ENCODE measurements around the gene CYP2C18.
"Not testable (repeated sequence)": the region's sequence is repeated elsewhere in the genome, so short reads cannot be mapped to it uniquely, and the experiment has no call there.

The CYP2C18 gene

DNA sequence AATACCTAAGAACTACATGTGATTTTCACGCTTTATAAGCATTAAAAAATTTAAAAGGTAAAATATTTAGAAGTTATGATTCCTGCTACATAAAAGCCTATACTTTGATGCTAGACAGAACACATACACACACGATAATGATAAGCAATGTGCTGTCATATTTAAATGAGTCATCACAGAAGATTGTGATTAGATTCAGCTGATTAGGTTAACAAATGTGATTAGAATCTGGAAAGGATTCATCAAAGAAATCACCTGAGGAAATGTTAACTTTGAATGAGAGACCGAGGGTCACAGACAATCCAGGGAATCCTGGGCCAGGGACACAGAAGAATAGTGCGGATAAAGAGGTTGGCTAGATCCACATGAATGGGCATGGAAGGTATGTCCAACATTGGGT is 42.0 kb upstream of the CYP2C18 start:
- Histone ChIP-seq H3K4me2 (ENCODE audit: low read depth, low read length, poor library complexity, severe bottlenecking) (no peak overlapping the region), H3K79me2 (ENCODE audit: insufficient read depth, low read length) (no peaks in the 10 kb centered on the region), H3K27me3 (ENCODE audit: insufficient read depth, low read length, poor library complexity, severe bottlenecking) (no peaks in the 10 kb centered on the region), H3K9me3 (ENCODE audit: insufficient read depth, low read depth, low read length) (no peaks in the 10 kb centered on the region; the same call in 1 of the 2 replicates), H3K9ac (ENCODE audit: low read depth, low read length, poor library complexity, severe bottlenecking) (no peak overlapping the region), H3K4me1 (ENCODE audit: insufficient read depth, low read length, poor library complexity, severe bottlenecking) (no peaks in the 10 kb centered on the region), H3K36me3 (ENCODE audit: insufficient read depth, low read length) (no peaks in the 10 kb centered on the region), H4K20me1 (ENCODE audit: insufficient read depth, low read length, poor library complexity, severe bottlenecking) (no peaks in the 10 kb centered on the region), H3F3A (ENCODE audit: low read depth) (no peaks in the 10 kb centered on the region), H2AFZ (ENCODE audit: low read length) (no peak overlapping the region), H3K9me2 (replicated peaks; ENCODE audit: low read depth, low read length) (no peaks in the 10 kb centered on the region), H3K4me3 (ENCODE audit: low read length, poor library complexity, severe bottlenecking) (no peak overlapping the region)
- TF ChIP-seq, protein P1, sequence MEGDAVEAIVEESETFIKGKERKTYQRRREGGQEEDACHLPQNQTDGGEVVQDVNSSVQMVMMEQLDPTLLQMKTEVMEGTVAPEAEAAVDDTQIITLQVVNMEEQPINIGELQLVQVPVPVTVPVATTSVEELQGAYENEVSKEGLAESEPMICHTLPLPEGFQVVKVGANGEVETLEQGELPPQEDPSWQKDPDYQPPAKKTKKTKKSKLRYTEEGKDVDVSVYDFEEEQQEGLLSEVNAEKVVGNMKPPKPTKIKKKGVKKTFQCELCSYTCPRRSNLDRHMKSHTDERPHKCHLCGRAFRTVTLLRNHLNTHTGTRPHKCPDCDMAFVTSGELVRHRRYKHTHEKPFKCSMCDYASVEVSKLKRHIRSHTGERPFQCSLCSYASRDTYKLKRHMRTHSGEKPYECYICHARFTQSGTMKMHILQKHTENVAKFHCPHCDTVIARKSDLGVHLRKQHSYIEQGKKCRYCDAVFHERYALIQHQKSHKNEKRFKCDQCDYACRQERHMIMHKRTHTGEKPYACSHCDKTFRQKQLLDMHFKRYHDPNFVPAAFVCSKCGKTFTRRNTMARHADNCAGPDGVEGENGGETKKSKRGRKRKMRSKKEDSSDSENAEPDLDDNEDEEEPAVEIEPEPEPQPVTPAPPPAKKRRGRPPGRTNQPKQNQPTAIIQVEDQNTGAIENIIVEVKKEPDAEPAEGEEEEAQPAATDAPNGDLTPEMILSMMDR (conservative IDR thresholded peaks at IDR 0.05; ENCODE audit: low read length): no peak
- TF ChIP-seq EZH2phosphoT487 (IDR thresholded peaks at IDR 0.05; ENCODE audit: borderline replicate concordance): no peak

DNA sequence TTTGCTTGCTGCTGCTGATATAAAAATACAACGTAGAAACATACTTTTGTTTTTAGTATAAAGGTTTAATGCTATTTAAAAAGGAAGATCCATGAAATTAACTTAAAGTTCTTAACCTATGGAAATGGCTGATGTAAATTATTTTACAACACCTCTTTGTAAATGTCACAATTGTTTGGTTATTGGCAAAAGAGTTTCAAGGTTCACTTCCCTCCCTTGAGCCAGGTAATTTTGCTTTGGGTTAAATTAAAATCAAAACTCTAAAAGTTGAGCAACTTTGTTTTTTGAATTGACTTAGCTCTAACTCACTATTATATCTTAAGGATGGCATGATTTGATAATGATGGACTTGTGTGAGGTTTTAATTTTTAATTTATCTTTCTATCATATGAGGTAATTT is 39.2 kb upstream of the CYP2C18 start:
- TF ChIP-seq, protein P1 (conservative IDR thresholded peaks at IDR 0.05; ENCODE audit: low read length): no peak
- Histone ChIP-seq H3K9me2 (replicated peaks; ENCODE audit: low read depth, low read length) (no peaks in the 10 kb centered on the region), H3K27me3 (ENCODE audit: insufficient read depth, low read length, poor library complexity, severe bottlenecking) (no peaks in the 10 kb centered on the region), H4K20me1 (ENCODE audit: insufficient read depth, low read length, poor library complexity, severe bottlenecking) (no peaks in the 10 kb centered on the region), H3F3A (ENCODE audit: low read depth) (no peaks in the 10 kb centered on the region), H3K9me3 (ENCODE audit: insufficient read depth, low read depth, low read length) (no peaks in the 10 kb centered on the region), H3K9ac (ENCODE audit: low read depth, low read length, poor library complexity, severe bottlenecking) (no peak overlapping the region), H3K4me1 (ENCODE audit: insufficient read depth, low read length, poor library complexity, severe bottlenecking) (no peaks in the 10 kb centered on the region), H3K4me3 (ENCODE audit: low read length, poor library complexity, severe bottlenecking) (no peak overlapping the region), H2AFZ (ENCODE audit: low read length) (no peak overlapping the region), H3K36me3 (ENCODE audit: insufficient read depth, low read length) (no peaks in the 10 kb centered on the region), H3K4me2 (ENCODE audit: low read depth, low read length, poor library complexity, severe bottlenecking) (no peak overlapping the region), H3K79me2 (ENCODE audit: insufficient read depth, low read length) (no peaks in the 10 kb centered on the region)

DNA sequence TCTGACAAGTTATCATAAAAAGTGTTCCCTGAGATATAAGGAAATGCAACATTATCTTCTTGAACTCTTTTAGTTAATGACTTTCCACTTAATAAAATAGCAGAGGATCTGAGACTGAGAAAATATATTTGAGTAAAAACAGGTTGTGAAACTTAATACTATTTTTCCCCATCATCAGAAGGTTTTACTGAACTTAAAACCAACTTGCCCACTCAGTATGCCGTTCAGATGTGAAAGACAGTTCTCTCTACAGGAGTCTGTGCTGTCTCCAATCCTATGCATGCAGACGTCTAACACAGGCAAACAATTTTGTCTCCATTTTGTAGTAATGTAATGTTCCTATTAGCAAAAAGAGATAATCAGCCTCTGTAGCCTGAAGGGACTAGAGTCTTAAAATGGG is 38.2 kb upstream of the CYP2C18 start:
- H2AFZ ChIP-seq (ENCODE audit: low read length): no peak overlapping the region
- no peaks in the 10 kb centered on the region for H3K4me1 ChIP-seq (ENCODE audit: insufficient read depth, low read length, poor library complexity, severe bottlenecking)
- no peaks in the 10 kb centered on the region for H3K9me3 ChIP-seq (ENCODE audit: insufficient read depth, low read depth, low read length)
- H3F3A ChIP-seq (ENCODE audit: low read depth): no peaks in the 10 kb centered on the region
- H4K20me1 ChIP-seq (ENCODE audit: insufficient read depth, low read length, poor library complexity, severe bottlenecking): no peaks in the 10 kb centered on the region
- no peaks in the 10 kb centered on the region for H3K36me3 ChIP-seq (ENCODE audit: insufficient read depth, low read length)
- H3K4me2 ChIP-seq (ENCODE audit: low read depth, low read length, poor library complexity, severe bottlenecking): no peak overlapping the region
- no peak overlapping the region for H3K4me3 ChIP-seq (ENCODE audit: low read length, poor library complexity, severe bottlenecking)
- H3K79me2 ChIP-seq (ENCODE audit: insufficient read depth, low read length): no peaks in the 10 kb centered on the region
- H3K9ac ChIP-seq (ENCODE audit: low read depth, low read length, poor library complexity, severe bottlenecking): no peak overlapping the region
- H3K27me3 ChIP-seq (ENCODE audit: insufficient read depth, low read length, poor library complexity, severe bottlenecking): no peaks in the 10 kb centered on the region
- no peaks in the 10 kb centered on the region for H3K9me2 ChIP-seq (replicated peaks; ENCODE audit: low read depth, low read length)
- TF ChIP-seq, protein P1 (conservative IDR thresholded peaks at IDR 0.05; ENCODE audit: low read length): no peak
- no peak for TF ChIP-seq EZH2phosphoT487 (IDR thresholded peaks at IDR 0.05; ENCODE audit: borderline replicate concordance)

DNA sequence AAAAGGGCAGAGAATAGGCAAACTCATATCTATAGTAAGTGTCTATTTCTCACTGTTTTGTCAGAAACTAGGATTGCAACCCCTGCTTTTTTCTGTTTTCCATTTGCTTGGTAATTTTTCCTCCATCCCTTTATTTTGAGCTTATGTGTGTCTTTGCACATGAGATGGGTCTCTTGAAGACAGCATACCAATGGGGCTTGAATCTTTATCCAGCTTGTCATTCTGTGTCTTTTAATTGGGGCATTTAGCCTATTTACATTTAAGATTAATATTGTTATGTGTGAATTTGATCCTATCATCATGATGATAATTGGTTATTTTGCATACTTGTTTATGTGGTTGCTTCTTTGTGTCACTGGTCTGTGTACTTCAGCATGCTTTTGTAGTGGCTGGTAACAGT is 28.3 kb upstream of the CYP2C18 start:
- H3K9me3 ChIP-seq (ENCODE audit: insufficient read depth, low read depth, low read length); H3K4me1 ChIP-seq (ENCODE audit: insufficient read depth, low read length, poor library complexity, severe bottlenecking); H3K9ac ChIP-seq (ENCODE audit: low read depth, low read length, poor library complexity, severe bottlenecking); H2AFZ ChIP-seq (ENCODE audit: low read length); H3F3A ChIP-seq (ENCODE audit: low read depth); H3K79me2 ChIP-seq (ENCODE audit: insufficient read depth, low read length); H3K36me3 ChIP-seq (ENCODE audit: insufficient read depth, low read length); H3K4me2 ChIP-seq (ENCODE audit: low read depth, low read length, poor library complexity, severe bottlenecking); H3K27me3 ChIP-seq (ENCODE audit: insufficient read depth, low read length, poor library complexity, severe bottlenecking); H3K9me2 ChIP-seq (replicated peaks; ENCODE audit: low read depth, low read length); H3K4me3 ChIP-seq (ENCODE audit: low read length, poor library complexity, severe bottlenecking); H4K20me1 ChIP-seq (ENCODE audit: insufficient read depth, low read length, poor library complexity, severe bottlenecking): not testable (repeated sequence)

DNA sequence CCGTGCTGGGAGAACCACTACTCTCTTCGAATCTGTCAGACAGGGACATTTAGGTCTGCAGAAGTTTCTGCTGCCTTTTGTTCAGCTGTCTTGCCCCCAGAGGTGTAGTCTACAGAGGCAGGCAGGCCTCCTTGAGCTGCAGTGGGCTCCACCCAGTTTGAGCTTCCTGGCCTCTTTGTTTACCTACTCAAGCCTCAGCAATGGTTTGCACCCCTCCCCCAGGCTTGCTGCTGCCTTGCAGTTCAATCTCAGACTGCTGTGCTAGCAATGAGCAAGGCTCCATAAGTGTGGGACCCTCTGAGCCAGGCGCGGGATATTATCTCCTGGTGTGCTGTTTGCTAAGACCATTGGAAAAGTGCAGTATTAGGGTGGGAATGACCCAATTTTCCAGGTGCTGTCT is 20.5 kb upstream of the CYP2C18 start:
- not testable (repeated sequence) for H3F3A ChIP-seq (ENCODE audit: low read depth)

More for the DNA sequence above, 20.5 kb upstream of the CYP2C18 start:
- H3K4me1 ChIP-seq (ENCODE audit: insufficient read depth, low read length, poor library complexity, severe bottlenecking); H3K79me2 ChIP-seq (ENCODE audit: insufficient read depth, low read length); H3K4me2 ChIP-seq (ENCODE audit: low read depth, low read length, poor library complexity, severe bottlenecking); H4K20me1 ChIP-seq (ENCODE audit: insufficient read depth, low read length, poor library complexity, severe bottlenecking); H3K9me2 ChIP-seq (replicated peaks; ENCODE audit: low read depth, low read length); H3K4me3 ChIP-seq (ENCODE audit: low read length, poor library complexity, severe bottlenecking); H3K9me3 ChIP-seq (ENCODE audit: insufficient read depth, low read depth, low read length); H2AFZ ChIP-seq (ENCODE audit: low read length); H3K27me3 ChIP-seq (ENCODE audit: insufficient read depth, low read length, poor library complexity, severe bottlenecking); H3K36me3 ChIP-seq (ENCODE audit: insufficient read depth, low read length); H3K9ac ChIP-seq (ENCODE audit: low read depth, low read length, poor library complexity, severe bottlenecking): not testable (repeated sequence)
